Thyroid gland (tissue), 4 donors: ENCODE data around the gene RAB15.

Source experiments
- POLR2A ChIP-seq, 2 donors: fragments of 450-650 bp; IDR thresholded peaks; one replicate each; pipeline ENCODE4 v1.6.1; 2017; ENCODE audit warnings: antibody characterized with exemption in 2 of 2, mild to moderate bottlenecking in 2 of 2, moderate library complexity in 1 of 2
- TF ChIP-seq, protein P1 (sequence below), 6 experiments: fragments of 200-600 bp in 3 of 6; fragments of 450-650 bp in 3 of 6; sonication (generic) in 3 of 6; IDR thresholded peaks; one replicate each; pipeline ENCODE4 v1.5.1; 2016 to 2019; ENCODE audit warnings: antibody characterized with exemption in 6 of 6, mild to moderate bottlenecking in 2 of 6, inconsistent platforms in 1 of 6, moderate library complexity in 1 of 6

DNA sequence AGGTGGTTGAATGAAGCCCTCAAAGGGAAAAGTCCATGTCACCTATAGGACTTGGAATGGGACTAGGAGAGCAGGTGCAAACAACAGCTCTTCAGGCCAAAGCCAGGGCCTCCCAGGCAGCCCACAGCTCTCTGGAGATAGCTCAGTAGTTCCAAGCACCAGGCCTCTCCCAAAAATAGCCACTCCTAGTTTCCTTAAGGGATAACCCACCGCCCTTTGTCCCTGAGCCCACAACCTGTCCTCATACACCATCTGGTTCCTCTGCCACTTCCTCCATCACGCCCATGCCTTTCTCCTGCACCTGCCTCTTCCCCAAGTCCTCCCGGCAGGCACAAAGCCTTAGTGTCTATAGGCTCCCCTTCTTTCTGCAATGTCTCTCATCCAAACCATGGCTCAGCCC, 2.1 kb downstream of the RAB15 start:
- TF ChIP-seq, protein P1, sequence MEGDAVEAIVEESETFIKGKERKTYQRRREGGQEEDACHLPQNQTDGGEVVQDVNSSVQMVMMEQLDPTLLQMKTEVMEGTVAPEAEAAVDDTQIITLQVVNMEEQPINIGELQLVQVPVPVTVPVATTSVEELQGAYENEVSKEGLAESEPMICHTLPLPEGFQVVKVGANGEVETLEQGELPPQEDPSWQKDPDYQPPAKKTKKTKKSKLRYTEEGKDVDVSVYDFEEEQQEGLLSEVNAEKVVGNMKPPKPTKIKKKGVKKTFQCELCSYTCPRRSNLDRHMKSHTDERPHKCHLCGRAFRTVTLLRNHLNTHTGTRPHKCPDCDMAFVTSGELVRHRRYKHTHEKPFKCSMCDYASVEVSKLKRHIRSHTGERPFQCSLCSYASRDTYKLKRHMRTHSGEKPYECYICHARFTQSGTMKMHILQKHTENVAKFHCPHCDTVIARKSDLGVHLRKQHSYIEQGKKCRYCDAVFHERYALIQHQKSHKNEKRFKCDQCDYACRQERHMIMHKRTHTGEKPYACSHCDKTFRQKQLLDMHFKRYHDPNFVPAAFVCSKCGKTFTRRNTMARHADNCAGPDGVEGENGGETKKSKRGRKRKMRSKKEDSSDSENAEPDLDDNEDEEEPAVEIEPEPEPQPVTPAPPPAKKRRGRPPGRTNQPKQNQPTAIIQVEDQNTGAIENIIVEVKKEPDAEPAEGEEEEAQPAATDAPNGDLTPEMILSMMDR (IDR thresholded peaks at IDR 0.05) = no peak
- TF ChIP-seq POLR2A (IDR thresholded peaks at IDR 0.05) = no peak
